HG03280 (cell line): ENCODE results near the gene PRKCE.

Experiments
- ATAC-seq: cut with Tn5 transposase; IDR thresholded peaks from one replicate; pipeline ENCODE4 v1.9.1; 2021; ENCODE audit warnings: mild to moderate bottlenecking, moderate library complexity; ENCODE audit not compliant: unreplicated experiment

Gene PRKCE

DNA sequence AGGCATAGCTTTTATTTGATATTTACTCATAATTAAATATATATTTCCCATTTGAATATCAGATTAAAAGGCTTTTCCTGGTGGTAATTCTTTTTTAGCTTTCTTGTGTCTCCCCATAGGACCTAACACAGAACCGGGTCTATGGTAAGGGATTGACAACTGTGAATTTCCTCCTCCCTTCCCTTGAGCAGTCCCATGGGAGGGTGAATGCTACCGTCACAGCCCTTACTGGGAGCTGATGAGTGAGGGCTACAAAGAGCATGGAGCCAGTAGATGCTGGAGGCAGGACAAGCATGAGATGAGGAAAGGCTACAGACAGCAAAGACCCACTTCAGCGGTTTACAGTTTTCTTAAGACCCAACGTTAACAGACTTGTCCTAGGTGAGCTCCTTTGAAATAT is 475.1 kb downstream of the PRKCE start:
- ATAC-seq, result no peak

DNA sequence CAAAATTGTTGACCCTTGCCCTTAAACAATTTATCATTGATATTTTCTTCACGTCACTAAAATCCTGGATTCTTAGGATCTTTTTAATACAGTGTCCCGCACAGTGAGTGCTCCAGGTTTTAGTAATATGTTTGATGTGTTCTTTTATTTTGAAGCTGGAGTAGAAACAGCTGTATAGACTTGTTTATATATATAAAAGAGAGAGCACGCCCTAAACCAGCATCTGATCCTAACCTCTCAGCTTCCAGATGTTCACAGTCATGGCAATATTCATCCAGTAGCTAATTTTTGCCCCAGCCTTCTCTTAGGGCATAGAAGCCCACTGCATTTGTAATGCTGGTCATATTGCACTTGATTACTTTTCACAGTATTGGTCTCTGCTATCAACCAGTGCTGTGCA is 475.7 kb downstream of the PRKCE start:
- no peak for ATAC-seq

GRCh38 chr2:46130511-46130910 is 479.0 kb downstream of the PRKCE start:
- no peak for ATAC-seq

DNA sequence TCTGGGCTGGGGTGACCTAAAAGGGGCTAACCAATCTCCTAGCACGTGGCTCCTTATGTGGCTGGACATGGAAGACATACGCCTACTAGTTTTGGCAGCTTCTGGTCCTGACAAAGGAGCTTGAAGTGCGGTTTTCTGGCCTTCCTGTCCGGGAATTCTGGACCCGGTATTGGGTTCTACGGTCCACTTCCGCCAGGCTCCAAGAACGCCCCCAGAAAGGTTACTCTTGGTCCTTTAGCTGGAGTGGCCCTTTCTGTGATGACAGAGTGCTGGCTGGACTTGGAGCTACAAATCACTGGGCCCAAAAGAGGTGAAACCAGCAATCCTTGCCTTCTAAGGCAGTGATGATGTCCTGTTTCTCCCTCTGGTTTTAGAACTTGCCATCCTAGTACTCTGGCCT is 481.5 kb downstream of the PRKCE start:
- no peak for ATAC-seq

DNA sequence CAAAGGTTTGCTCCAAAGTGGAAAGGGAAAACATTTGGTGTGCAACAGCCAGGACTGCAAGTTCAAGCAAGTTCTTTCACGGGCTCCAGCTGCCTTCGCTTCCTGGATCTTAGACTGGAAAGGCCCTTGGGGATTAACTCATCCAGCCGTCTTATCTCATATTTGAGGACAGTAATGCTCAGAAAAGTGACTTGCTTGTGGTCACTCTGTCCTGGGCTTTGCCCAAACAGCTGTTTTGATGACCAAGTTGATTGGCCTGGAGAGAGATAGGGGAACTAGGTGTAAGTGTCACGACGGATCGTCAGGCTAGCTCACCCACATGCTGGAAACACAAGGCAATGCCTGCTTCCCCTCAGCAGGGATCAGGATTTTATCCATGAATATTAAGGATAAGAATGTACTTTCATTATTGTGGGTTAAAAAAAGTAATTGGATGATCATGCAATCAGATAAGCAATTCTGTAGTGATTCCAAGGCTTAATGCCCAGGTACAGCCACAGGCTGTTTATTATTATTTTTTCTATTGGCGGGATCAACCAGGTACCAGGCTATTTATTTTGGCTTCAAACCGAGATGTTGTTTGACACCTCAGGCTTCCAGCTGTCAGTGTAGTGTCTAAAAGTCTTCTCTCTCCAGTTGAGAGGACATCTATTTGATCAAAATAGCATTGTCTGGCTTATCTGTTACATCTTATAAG is 483.2 kb downstream of the PRKCE start:
- ATAC-seq, result no peak

DNA sequence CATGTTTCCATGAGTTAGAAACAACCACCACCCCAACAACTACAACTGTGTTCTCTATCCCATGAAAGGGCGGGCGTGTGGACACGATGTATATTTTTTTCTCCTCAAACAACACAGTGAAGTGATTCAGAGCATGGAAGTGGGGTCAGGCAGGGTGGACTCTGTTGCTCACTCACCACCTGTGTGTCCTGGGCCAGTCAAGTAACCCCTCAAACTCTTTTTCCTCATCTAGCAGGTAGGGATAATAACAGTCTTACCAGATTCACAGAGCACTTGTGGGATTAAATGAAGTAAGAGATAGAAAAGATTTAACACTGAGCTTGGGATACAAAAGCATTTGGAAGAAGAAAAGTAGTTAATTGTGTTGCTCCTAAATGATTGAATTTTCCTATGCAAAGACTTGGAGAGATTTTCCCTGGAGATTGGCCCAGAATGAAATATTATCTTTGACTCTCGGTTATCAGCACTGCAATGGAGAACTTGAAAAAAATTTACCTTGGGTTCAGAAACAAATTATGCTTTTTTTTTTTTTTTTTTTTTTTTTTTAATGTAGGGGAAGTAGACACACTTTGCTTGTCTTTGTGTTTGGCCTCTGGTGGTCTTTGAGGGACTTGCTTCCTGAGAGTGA is 483.9 kb downstream of the PRKCE start:
- ATAC-seq, result no peak

DNA sequence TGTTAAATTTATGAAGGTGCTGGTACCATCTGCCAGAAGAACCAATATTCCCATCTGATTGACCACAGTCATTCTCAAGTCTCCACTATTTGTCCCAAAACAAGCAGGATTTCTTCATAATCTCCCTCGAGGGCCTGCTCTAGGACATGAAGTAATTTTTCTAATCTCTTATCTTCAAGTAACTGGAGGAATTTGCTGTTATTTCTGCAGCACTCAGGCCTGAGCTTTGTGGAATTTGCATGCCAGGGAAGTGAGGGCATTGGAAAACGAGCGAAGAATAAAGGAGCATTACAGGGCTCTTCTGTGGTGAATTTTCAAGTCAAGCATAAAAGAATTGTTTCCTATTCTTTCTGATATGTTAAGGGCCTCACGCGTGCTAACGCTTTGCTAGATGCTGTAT is 484.5 kb downstream of the PRKCE start:
- ATAC-seq, result no peak

DNA sequence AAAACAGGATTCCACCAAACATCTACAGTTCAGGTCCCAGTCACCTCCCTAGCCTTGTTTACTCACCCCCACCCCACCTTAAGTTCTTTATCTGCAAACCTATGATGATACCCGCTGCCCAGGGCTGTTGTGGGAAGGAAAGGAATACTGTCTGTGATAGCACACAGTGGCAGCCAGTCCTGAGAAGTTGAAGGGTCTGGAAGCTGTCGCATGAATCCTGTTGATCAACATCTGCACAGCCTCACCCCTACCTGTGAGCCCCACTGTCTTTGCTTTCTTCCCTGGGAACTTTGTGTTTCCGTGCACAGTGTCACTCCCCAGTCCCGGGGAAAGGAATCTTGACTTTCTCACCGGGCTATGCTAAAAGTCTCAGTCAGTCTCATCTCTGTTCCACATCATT is 485.0 kb downstream of the PRKCE start:
- no peak for ATAC-seq

GRCh38 chr2:46136953-46137352 is 485.5 kb downstream of the PRKCE start:
- no peak for ATAC-seq

- no peak for ATAC-seq
Observed at GRCh38 chr2:46142546-46143428, 491.3 kb downstream of the PRKCE start.

GRCh38 chr2:46143429-46144132 is 492.1 kb downstream of the PRKCE start:
- no peak for ATAC-seq

- no peak for ATAC-seq
Observed at GRCh38 chr2:46144133-46144800, 492.8 kb downstream of the PRKCE start.

DNA sequence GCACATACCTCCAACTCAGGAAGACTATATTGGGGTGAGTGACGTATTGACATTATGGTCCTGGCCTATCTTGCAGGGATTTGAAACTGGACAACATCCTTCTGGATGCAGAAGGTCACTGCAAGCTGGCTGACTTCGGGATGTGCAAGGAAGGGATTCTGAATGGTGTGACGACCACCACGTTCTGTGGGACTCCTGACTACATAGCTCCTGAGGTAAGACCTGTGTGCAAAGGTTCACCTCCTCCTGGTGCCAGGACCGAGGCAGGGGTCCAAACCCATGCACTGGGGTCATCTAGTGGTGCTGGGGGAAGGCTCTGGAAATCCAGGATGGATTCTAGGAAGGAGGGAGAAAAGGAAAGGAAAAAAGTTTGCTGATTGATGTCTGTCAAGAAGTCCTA is 493.5 kb downstream of the PRKCE start:
- no peak for ATAC-seq

DNA sequence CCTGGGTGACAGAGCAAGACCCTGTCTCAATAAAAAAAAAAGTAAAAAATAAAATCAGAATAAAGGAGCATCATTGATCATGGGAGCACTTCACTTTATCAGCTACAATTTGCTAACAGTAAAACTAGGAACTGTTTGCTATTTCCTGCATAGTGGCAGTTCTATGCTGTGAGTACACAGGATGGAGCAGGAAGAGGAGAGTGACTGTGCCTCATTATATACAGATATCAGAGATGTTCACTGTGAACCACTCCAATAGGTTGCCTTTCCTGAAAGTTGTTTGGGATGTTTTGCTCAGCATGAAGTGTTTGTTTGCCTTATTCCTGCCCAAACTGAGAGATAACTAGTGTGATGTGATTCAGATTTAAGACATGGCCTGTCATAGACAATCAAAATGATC is 494.4 kb downstream of the PRKCE start:
- no peak for ATAC-seq

GRCh38 chr2:46146866-46147502 is 495.5 kb downstream of the PRKCE start:
- no peak for ATAC-seq

GRCh38 chr2:46147626-46148368 is 496.3 kb downstream of the PRKCE start:
- no peak for ATAC-seq

DNA sequence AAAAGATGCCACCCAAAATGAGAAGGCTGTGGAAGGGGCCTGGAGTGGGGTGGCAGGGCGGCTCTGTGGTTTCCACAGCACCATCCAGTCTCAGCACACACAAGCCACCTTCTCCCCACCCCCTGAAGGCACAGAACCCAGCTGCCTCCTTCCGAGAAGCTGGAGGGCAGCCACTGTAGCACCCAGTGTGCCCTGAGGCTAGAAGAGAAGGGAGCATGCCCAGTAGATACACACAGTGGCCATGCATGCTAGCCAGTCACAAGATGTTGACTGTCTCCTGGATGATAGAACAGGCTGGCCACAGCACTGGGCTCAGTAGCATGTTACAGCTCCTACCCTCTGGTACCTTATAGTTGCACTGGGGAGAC is 496.9 kb downstream of the PRKCE start:
- no peak for ATAC-seq

- no peak for ATAC-seq
Observed at GRCh38 chr2:46150445-46150955, 499.0 kb downstream of the PRKCE start.

- ATAC-seq, result no peak
Observed at GRCh38 chr2:46151577-46151976, 500.1 kb downstream of the PRKCE start.
